Endothelial cell of umbilical vein (primary cell): ENCODE measurements around the gene THTPA.

Experiments
- CTCF ChIP-seq, 2 donors: IDR thresholded peaks; 1 replicate in 1 of 2; 2 replicates in 1 of 2; pipeline ENCODE4 v1.5.1; 2011; ENCODE audit warnings: low read length in 2 of 2, mild to moderate bottlenecking in 2 of 2, moderate library complexity in 2 of 2, control low read depth in 1 of 2, inconsistent platforms in 1 of 2, low read depth in 1 of 2; ENCODE audit not compliant: insufficient read depth in 1 of 2; ENCODE audit errors: extremely low read depth in 1 of 2
- EZH2 ChIP-seq: IDR thresholded peaks from 2 replicates; pipeline ENCODE4 v1.6.1; 2012; ENCODE audit warnings: borderline replicate concordance, low read depth, mild to moderate bottlenecking, moderate library complexity, low read length, inconsistent platforms; ENCODE audit not compliant: severe bottlenecking
- GATA2 ChIP-seq: IDR thresholded peaks from 2 replicates; pipeline ENCODE4 v1.7.0; 2011; ENCODE audit warnings: low read depth, mild to moderate bottlenecking, moderate library complexity, mixed read lengths, low read length; ENCODE audit not compliant: insufficient read length, insufficient read depth
- POLR2A ChIP-seq: IDR thresholded peaks from 2 replicates; pipeline ENCODE4 v1.6.1; 2012; ENCODE audit warnings: low read depth, mild to moderate bottlenecking, control low read depth, low read length

- TF ChIP-seq CTCF (IDR thresholded peaks at IDR 0.05; ENCODE audit: extremely low read depth in 1 of 2, insufficient read depth in 1 of 2, low read depth in 1 of 2, low read length in 2 of 2) (no peak), POLR2A (no peak), EZH2 (no peak), GATA2 (no peak)
Observed at GRCh38 chr14:23577710-23578392, 21.8 kb downstream of the THTPA start.
